IPS DF 19.7 (cell line): Measurements from ENCODE around the gene AAGAB.
"Not testable (repeated sequence)": the region's sequence is repeated elsewhere in the genome, so short reads cannot be mapped to it uniquely, and the experiment has no call there.

ENCODE experiments used
- DNase-seq: peaks from one replicate; pipeline ENCODE4 v3.0.0-alpha.2; 2013; ENCODE audit warnings: low read depth, low spot score

Gene AAGAB

DNA sequence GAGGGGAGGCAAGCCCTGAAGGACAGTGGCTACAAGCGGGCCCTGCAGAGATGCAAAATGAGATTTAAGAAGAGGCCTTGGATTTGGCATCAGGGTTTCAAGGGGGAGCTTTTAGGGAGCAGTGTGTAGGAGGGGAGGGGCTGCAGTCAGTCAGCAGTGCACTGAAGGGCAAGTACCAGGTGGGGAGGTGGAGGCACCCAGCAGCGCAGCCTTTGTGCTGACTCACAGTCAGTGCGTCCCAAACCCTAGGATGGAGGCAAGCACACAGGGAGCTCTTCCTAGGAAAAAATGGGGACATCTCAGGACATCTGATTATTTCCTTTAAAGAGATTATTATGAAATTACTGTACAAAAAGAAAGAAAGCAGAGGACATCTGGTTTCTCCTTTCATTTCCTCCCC is 80.0 kb downstream of the AAGAB start:
- no peak for DNase-seq

- no peak for DNase-seq
Measured at GRCh38 chr15:67173786-67174185, 80.7 kb downstream of the AAGAB start.

DNA sequence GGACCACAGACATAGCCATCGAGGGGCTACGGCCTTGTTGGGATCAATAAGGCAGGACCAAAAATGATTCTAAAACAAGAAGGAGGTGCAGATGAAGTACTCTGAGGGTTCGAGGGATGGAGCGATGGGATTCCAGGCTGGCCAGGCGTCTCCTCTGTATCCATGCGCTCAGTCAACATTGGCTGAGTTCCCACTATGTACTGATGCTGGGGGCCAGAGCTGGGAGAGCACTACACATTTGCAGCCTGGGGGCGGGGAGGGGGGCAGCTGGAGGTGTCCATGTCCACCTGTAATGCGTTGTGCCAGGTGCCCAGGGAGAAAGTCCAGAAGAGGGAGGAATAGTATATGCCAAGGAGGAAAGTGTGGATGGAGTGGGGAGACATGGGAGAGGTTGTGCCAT is 81.5 kb downstream of the AAGAB start:
- DNase-seq = no peak

- no peak for DNase-seq
Measured at GRCh38 chr15:67172172-67172571, 82.3 kb downstream of the AAGAB start.

GRCh38 chr15:67171471-67171870 is 83.0 kb downstream of the AAGAB start:
- no peak for DNase-seq

DNA sequence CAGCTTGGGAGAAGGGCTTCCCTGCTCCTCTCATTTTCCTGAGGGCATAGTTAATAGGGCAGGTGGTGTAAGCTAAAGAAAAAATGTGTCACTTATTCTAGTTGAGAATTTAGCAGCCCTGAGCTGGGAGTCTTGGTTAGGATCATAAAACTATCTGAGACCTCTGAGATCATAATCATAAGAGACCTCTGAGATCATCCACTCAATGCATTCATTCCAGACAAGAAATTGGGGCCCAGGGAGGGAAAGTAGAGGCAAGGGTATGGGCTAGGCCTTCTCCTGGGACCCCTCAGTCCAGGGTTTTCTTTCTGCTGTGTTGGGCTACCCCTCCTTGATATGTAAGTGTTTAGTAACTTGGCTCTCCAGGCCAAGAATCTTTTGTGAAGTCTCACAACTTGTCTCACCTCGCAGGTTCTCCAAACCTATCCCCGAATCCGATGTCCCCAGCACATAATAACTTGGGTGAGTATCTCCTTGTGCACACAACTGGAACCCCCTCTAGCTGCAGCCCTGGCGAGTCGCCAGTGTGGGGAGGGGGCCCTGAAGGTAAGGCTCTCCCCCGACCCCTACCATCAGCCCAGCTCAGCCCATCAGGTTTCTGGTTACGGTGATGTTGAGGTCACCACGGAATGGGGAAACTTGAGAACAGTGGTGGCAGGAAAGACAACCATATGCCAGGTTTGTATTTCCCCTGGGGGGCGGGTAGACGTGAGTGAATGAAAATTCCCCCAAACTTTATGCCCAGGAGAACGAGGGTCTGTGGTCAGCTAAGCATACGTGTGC is 84.1 kb downstream of the AAGAB start:
- no peak for DNase-seq

GRCh38 chr15:67168694-67169093 is 85.8 kb downstream of the AAGAB start:
- DNase-seq = no peak

DNA sequence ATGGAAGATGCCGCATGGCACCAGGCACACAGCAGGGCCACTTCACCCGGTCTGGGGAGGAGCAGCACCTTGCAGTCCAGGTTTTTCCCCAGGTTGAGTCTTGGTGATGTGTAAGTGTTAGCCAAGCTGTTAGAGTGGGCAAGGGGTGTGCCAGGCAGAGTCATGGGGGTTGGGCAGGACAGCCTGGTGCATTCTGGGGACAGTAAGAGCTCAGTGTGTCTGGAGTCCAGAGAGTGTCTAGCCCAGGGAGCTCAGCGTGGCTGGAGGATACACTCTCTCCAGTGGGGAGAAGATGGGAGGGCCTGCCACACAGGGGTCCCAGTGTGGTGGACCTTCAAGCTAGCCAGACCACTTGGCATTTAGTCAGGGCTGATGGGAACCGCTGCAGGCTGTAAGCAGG is 87.4 kb downstream of the AAGAB start:
- no peak for DNase-seq

DNA sequence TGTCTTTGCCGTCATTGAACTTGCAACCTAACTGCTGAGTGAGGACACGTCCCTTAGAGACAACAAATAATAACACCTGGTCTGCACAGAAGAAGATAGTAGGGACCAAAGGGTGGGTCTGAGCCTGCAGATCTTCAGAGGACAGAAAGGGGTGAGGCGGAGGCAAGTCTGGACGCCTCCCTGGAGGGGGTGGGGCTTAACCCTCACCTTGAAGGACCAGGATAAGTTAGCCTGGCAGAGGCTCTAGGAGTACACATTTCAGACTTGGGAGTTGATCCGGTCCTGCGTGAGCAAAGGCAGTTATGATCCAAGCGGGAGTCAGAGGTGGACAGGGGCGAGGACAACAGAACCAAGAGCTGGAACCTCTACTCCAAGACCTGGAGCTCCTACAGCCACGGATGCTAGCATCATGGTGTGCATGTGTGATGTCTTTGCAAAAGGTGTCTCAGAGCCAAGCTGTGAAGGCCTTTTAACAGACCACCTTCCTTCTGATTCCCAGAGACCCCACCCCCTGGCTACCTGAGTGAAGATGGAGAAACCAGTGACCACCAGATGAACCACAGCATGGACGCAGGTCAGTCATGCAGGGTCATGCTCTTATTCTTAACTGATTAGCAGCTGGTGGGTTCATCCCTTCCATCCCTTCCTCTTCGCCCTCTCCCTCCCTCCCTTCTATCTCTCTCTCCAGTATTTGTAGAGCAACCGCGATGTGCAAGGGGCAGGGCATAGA is 88.0 kb downstream of the AAGAB start:
- no peak for DNase-seq

DNA sequence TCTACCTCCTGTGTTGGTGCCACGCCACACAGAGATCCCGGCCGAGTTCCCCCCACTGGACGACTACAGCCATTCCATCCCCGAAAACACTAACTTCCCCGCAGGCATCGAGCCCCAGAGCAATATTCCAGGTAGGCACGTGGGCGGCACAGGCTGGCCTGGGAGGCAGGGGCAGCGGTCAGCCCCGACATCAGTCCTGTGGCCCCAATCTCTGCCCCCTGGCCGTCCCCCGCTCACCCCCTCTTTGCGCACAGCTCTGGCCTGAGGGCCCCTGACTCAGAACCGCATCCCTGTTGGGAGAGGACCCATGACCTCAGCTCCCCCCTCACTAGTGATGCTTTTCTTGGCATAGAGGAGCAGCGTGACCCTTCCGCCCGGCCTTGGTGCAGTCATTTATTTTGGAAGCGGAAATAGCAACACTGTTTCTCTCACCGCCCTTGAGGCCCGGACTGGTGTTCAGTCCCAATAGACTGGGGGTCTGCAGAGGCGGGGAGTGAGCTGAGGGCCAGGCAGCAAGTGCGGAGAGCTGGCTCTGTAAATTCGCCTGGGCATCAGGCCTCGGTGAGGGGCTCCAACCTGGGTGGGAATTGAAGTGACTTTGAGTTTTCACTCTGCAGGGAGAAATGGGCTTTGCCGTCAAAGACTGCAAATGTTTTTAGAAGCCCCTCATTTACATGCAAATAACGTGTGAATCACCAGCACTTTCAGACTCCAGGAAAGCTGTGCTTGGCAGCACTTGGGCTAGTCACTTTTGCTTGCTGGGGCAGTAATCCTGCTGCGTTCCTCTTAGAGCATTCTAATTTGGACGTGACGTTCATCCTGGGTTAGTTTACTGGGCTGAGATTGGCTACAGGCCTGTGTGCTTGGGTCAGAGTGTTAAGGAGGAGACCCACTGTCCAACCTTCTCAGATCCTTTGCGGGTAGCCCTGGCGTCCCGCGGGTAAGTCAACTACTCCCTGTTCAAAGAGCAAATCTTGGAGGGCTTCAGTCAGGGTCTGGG is 88.9 kb downstream of the AAGAB start:
- peak; percentile 92 for DNase-seq

- no peak for DNase-seq
Measured at GRCh38 chr15:67164811-67165253, 89.6 kb downstream of the AAGAB start.

GRCh38 chr15:67164401-67164791 is 90.1 kb downstream of the AAGAB start:
- DNase-seq = no peak

GRCh38 chr15:67163180-67163579 is 91.3 kb downstream of the AAGAB start:
- DNase-seq = no peak

DNA sequence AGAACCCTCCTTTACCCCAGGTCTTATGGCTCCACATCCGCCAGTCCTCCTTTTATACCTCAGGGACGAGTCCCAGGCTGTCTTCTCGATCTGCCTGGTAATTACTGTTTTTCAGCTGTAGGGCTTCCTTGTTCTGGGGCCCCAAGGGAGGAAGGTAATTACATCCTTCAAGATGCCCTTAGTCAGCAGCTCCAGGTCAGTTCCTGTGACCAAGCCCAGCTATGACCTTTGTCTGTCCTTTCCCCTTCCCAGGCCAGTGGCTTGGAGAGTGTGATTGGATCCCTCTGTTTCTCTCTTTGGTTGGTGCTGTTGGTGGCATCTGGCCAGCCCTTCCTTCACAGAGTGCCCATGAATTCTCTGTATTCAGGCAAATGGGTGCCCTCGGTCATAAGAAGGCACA is 92.6 kb downstream of the AAGAB start:
- DNase-seq = no peak

- no peak for DNase-seq
Measured at GRCh38 chr15:67161412-67161811, 93.0 kb downstream of the AAGAB start.

- no peak for DNase-seq
Measured at GRCh38 chr15:67158367-67158766, 96.1 kb downstream of the AAGAB start.

- DNase-seq = no peak
Measured at GRCh38 chr15:67157521-67158252, 96.8 kb downstream of the AAGAB start.

DNA sequence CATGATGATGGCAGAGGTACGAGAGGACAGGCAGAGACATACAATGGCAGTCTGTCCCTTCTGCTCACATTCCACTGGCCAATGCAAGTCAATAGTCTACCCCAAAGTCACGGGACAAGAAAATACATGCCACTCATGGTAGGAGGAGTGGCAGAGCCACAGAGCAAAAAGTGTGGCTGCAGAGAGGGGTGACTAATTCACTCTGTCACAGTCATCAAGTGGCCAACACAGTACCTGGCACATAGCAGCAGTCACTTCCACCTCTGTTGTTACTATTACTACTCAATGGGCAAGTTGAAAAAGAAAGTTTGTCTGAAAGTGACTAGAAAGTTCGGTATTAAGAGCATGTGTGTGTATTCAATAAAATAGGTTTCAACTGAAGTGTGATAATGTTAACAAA is 97.6 kb downstream of the AAGAB start:
- DNase-seq = no peak

GRCh38 chr15:67156426-67156825 is 98.0 kb downstream of the AAGAB start:
- no peak for DNase-seq

DNA sequence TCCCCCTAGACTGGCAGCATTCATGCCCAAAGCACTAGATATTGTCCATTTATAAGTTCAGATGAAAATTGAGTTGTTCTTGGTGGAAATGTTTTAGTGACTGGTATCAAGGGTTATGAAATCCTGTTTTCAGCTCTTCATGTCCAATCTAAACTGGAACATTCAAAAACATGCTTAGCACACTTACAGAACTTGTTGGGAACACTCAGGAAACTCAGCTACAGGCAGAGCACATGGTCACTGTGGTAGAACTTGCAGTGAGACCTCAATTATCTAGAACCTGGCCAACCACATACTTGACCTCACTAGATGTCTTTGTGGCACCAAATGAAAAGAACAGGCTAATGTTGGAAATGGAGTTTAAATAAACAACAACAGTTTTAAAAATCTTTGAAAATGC is 100.2 kb downstream of the AAGAB start:
- no peak for DNase-seq

- not testable (repeated sequence) for DNase-seq
Measured at GRCh38 chr15:67153044-67153443, 101.4 kb downstream of the AAGAB start.
